GM23338 (cell line): ENCODE results near the gene HINT1. TPM values are rescaled to one million over a fixed set of nuclear protein-coding genes. Genes with fewer than 3 reads are reported as not detected.

ENCODE experiments used
- ATAC-seq: fragments of 200-7000 bp; cut with Tn5 transposase; 3 replicates; pipeline ENCODE4 v1.9.1; 2020
- DNase-seq: peaks from one replicate; pipeline ENCODE4 v3.0.0-alpha.2; 2015; ENCODE audit warnings: low spot score
- H2AFZ ChIP-seq: fragments of 200-600 bp; sonication (generic); 2 replicates; pipeline ENCODE4 v1.8.0; 2016; ENCODE audit warnings: antibody characterized with exemption, mild to moderate bottlenecking, moderate library complexity
- H3F3A ChIP-seq: fragments of 200-600 bp; sonication (generic); replicated peaks from 2 replicates; pipeline ENCODE4 v1.8.0; 2017; ENCODE audit warnings: antibody characterized with exemption, mixed run types, low read depth
- H3K27ac ChIP-seq: fragments of 200-600 bp; sonication (generic); 2 replicates; pipeline ENCODE4 v1.6.1; 2016; ENCODE audit warnings: low read depth
- H3K27me3 ChIP-seq: fragments of 200-600 bp; sonication (generic); 2 replicates; pipeline ENCODE4 v1.8.0; 2016; ENCODE audit warnings: mild to moderate bottlenecking, mixed run types, moderate library complexity; ENCODE audit not compliant: insufficient read depth
- H3K36me3 ChIP-seq: fragments of 200-600 bp; sonication (generic); 2 replicates; pipeline ENCODE4 v1.8.0; 2016; ENCODE audit warnings: mild to moderate bottlenecking; ENCODE audit not compliant: insufficient read depth
- H3K4me1 ChIP-seq: fragments of 200-600 bp; sonication (generic); 2 replicates; pipeline ENCODE4 v1.8.0; 2016; ENCODE audit warnings: mild to moderate bottlenecking, moderate library complexity; ENCODE audit not compliant: insufficient read depth
- H3K4me2 ChIP-seq: fragments of 200-600 bp; sonication (generic); 2 replicates; pipeline ENCODE4 v1.7.1; 2017; ENCODE audit warnings: mixed run types
- H3K4me3 ChIP-seq: fragments of 200-600 bp; sonication (generic); 2 replicates; pipeline ENCODE4 v1.6.1; 2016; ENCODE audit warnings: mixed run types
- H3K79me2 ChIP-seq: fragments of 200-600 bp; sonication (generic); replicated peaks from 2 replicates; pipeline ENCODE4 v1.8.0; 2017; ENCODE audit warnings: mild to moderate bottlenecking; ENCODE audit not compliant: insufficient read depth
- H3K9me2 ChIP-seq: fragments of 200-600 bp; sonication (generic); 2 replicates; pipeline ENCODE4 v1.8.0; 2017; ENCODE audit not compliant: insufficient read depth
- H4K20me1 ChIP-seq: fragments of 200-600 bp; sonication (generic); replicated peaks from 2 replicates; pipeline ENCODE4 v1.8.0; 2017; ENCODE audit warnings: mild to moderate bottlenecking; ENCODE audit not compliant: insufficient read depth
- H3K27ac Mint-ChIP-seq: 2 replicates; pipeline ENCODE4 v1.8.0; 2020; ENCODE audit warnings: inconsistent platforms, mild to moderate bottlenecking, moderate library complexity, mixed read lengths
- H3K27me3 Mint-ChIP-seq: 3 replicates; pipeline ENCODE4 v1.8.0; 2022; ENCODE audit warnings: low read depth, mild to moderate bottlenecking, moderate library complexity, mixed read lengths, inconsistent platforms; ENCODE audit not compliant: insufficient read depth, poor library complexity
- H3K36me3 Mint-ChIP-seq: 3 replicates; pipeline ENCODE4 v1.8.0; 2021; ENCODE audit warnings: low read depth, mild to moderate bottlenecking, inconsistent platforms, moderate library complexity, mixed read lengths
- H3K4me1 Mint-ChIP-seq: 3 replicates; pipeline ENCODE4 v1.8.0; 2020; ENCODE audit warnings: mild to moderate bottlenecking, inconsistent platforms, mixed read lengths
- H3K4me3 Mint-ChIP-seq: 3 replicates; pipeline ENCODE4 v1.8.0; 2021; ENCODE audit warnings: moderate library complexity, mild to moderate bottlenecking, inconsistent platforms, mixed read lengths
- H3K9me3 Mint-ChIP-seq: 3 replicates; pipeline ENCODE4 v1.8.0; 2020; ENCODE audit warnings: moderate library complexity, mild to moderate bottlenecking, inconsistent platforms, mixed read lengths
- CTCF ChIP-seq, 2 experiments: fragments of 200-600 bp in 1 of 2; sonication (generic) in 1 of 2; conservative IDR thresholded peaks; 2 replicates each; pipeline versions ENCODE4 v1.5.1 to v1.6.1; 2016 to 2017; ENCODE audit warnings: antibody characterized with exemption in 2 of 2, low read depth in 2 of 2, mild to moderate bottlenecking in 2 of 2, moderate library complexity in 1 of 2
- ETS1 ChIP-seq: IDR thresholded peaks from 2 replicates; pipeline ENCODE4 v1.6.1; 2016; ENCODE audit warnings: antibody characterized with exemption
- EZH2 ChIP-seq: fragments of 200-600 bp; sonication (generic); IDR thresholded peaks from one replicate; pipeline ENCODE4 v1.8.0; 2017; ENCODE audit warnings: antibody characterized with exemption, mild to moderate bottlenecking, low read depth; ENCODE audit not compliant: unreplicated experiment
- JUNB ChIP-seq: IDR thresholded peaks from one replicate; pipeline ENCODE4 v1.6.1; 2016; ENCODE audit warnings: antibody characterized with exemption; ENCODE audit not compliant: unreplicated experiment
- NANOG ChIP-seq: IDR thresholded peaks from 2 replicates; pipeline ENCODE4 v1.6.1; 2016; ENCODE audit warnings: antibody characterized with exemption, borderline replicate concordance
- POLR2AphosphoS5 ChIP-seq: IDR thresholded peaks from 2 replicates; pipeline ENCODE4 v1.6.1; 2016; ENCODE audit warnings: antibody characterized with exemption, low read depth
- REST ChIP-seq: IDR thresholded peaks from one replicate; pipeline ENCODE4 v1.6.1; 2018; ENCODE audit warnings: antibody characterized with exemption; ENCODE audit not compliant: unreplicated experiment
- STAT1 ChIP-seq: IDR thresholded peaks from one replicate; pipeline ENCODE4 v1.6.1; 2016; ENCODE audit warnings: antibody characterized with exemption; ENCODE audit not compliant: unreplicated experiment
- ZNF114 ChIP-seq: fragments of 250-450 bp; sonication (Bioruptor Pico); IDR thresholded peaks from 2 replicates; pipeline ENCODE4 v1.5.0; 2020; ENCODE audit warnings: mild to moderate bottlenecking, moderate library complexity
- ZNF331 ChIP-seq: fragments of 250-450 bp; sonication (Bioruptor Pico); IDR thresholded peaks from 2 replicates; pipeline ENCODE4 v1.5.0; 2020; ENCODE audit warnings: low read depth, mild to moderate bottlenecking, moderate library complexity
- ZNF462 ChIP-seq: fragments of 250-450 bp; sonication (Bioruptor Pico); IDR thresholded peaks from 2 replicates; pipeline ENCODE4 v1.5.0; 2020; ENCODE audit warnings: mild to moderate bottlenecking, moderate library complexity
- long read RNA-seq: library from polyadenylated mRNA; unstranded; transcript quantifications from one replicate; pipeline ENCODE4 v2.0.0, GENCODE V29; 2020; ENCODE audit not compliant: unreplicated experiment
- polyA plus RNA-seq: library from polyadenylated mRNA; unstranded; fragments of >200 nt; fragmentation: Nextera tagmentation; extraction: Ambion mirVana; gene quantifications from 2 replicates; pipeline ENCODE4 v1.2.1, GENCODE V29; 2016
- total RNA-seq: library from RNA; depleted of rRNA; stranded (reverse); fragments of >200 nt; shearing (Covaris generic); gene quantifications from 2 replicates; pipeline ENCODE4 v1.2.3, GENCODE V29; 2014; rRNA removed

HINT1 gene
- total RNA-seq (165 and 171 TPM in 2 replicates), polyA plus RNA-seq (608 and 687 TPM in 2 replicates)
- long read RNA-seq, transcript HINT1-201 (3 exons, 1,081 nt) = major isoform, 301 of 320 reads
- long read RNA-seq, partial matches to known transcripts = 0 of 320 reads
- long read RNA-seq, other reads (novel, unspliced or antisense) = 14 of 320 reads

- Histone ChIP-seq H3K36me3 (peaks cover 24% of the 10 kb centered on the region), H4K20me1 (peaks cover 5% of the 10 kb centered on the region; the same call in 1 of the 2 replicates), H3F3A (no peaks in the 10 kb centered on the region), H2AFZ (peak within 1 kb of the TSS; percentile 74), H3K4me2 (peak within 1 kb of the TSS; percentile 86), H3K4me1 (peaks cover 13% of the 10 kb centered on the region), H3K79me2 (peaks cover 41% of the 10 kb centered on the region), H3K4me3 (peak within 1 kb of the TSS; percentile 84), H3K27me3 (no peaks in the 10 kb centered on the region), H3K9me2 (no peaks in the 10 kb centered on the region), H3K27ac (peak within 1 kb of the TSS; percentile 87)
- peaks cover 25% of the 10 kb centered on the region for H3K4me1 Mint-ChIP-seq
- peaks cover 12% of the 10 kb centered on the region for H3K27me3 Mint-ChIP-seq
- H3K9me3 Mint-ChIP-seq = no peaks in the 10 kb centered on the region
- H3K4me3 Mint-ChIP-seq = peak within 1 kb of the TSS; percentile 99
- ATAC-seq (peak; percentile 90), DNase-seq (peak; percentile 93)
- peaks cover 40% of the 10 kb centered on the region for H3K36me3 Mint-ChIP-seq
- peak within 1 kb of the TSS; percentile 98 for H3K27ac Mint-ChIP-seq
- no peak for TF ChIP-seq ZNF114 (CRISPR knock-in tag)
- 0 out of 2 replicates have a peak, but pooled peaks have one; percentile 67 for TF ChIP-seq ETS1
- no peak for TF ChIP-seq ZNF331 (CRISPR knock-in tag)
- TF ChIP-seq REST = no peak
- TF ChIP-seq NANOG = no peak
- peak in 1 of 2 experiments; percentile 35; a peak in 2 of 4 replicates for TF ChIP-seq CTCF (conservative IDR thresholded peaks at IDR 0.05; ENCODE audit: low read depth in 2 of 2)
- TF ChIP-seq ZNF462 (CRISPR knock-in tag) = no peak
- TF ChIP-seq EZH2 = no peak
- no peak for TF ChIP-seq JUNB
- TF ChIP-seq POLR2AphosphoS5 = peak; percentile 91
- TF ChIP-seq STAT1 = no peak
Observed at GRCh38 chr5:131165119-131165727, at the start of gene HINT1. TSS of gene HINT1 (minus strand) at chr5:131165256. CDS start at chr5:131165205, 51 bp downstream.
